ENCODE measurements around the gene ZNF549.
"Not testable (repeated sequence)": the region's sequence is repeated elsewhere in the genome, so short reads cannot be mapped to it uniquely, and the experiment has no call there.

GRCh38 chr19:57499332-57499679, 27.9 kb upstream of the ZNF549 start:
- TF ChIP-seq CTCF (IDR thresholded peaks at IDR 0.05; ENCODE audit: low read length); EZH2 (IDR thresholded peaks at IDR 0.05; ENCODE audit: borderline replicate concordance, low read length): not testable (repeated sequence)
